OCI-LY1 (cell line): Measurements from ENCODE around the gene ZNF148.

Experiments
- H2AFZ ChIP-seq: fragments of 200-600 bp; sonication (generic), shearing (Covaris generic); 2 replicates; pipeline ENCODE4 v1.6.0; 2014; ENCODE audit warnings: antibody characterized with exemption, mild to moderate bottlenecking, low read length
- H3F3A ChIP-seq: fragments of 200-600 bp; sonication (generic), shearing (Covaris generic); 2 replicates; pipeline ENCODE4 v1.6.0; 2014; ENCODE audit warnings: mild to moderate bottlenecking, antibody characterized with exemption, low read length, moderate library complexity; ENCODE audit not compliant: insufficient read depth
- H3K27ac ChIP-seq: fragments of 200-600 bp; sonication (generic); 2 replicates; pipeline ENCODE4 v1.5.1; 2014; ENCODE audit warnings: low read length, mixed run types, mild to moderate bottlenecking, low read depth; ENCODE audit not compliant: poor library complexity, severe bottlenecking
- H3K27me3 ChIP-seq: fragments of 200-600 bp; sonication (generic); 2 replicates; pipeline ENCODE4 v1.6.0; 2014; ENCODE audit warnings: antibody characterized with exemption, mild to moderate bottlenecking, low read length, moderate library complexity; ENCODE audit not compliant: insufficient read depth
- H3K36me3 ChIP-seq: fragments of 200-600 bp; sonication (generic); 2 replicates; pipeline ENCODE4 v1.6.1; 2014; ENCODE audit warnings: mild to moderate bottlenecking, antibody characterized with exemption, low read length, moderate library complexity, mixed read lengths; ENCODE audit not compliant: insufficient read depth
- H3K4me1 ChIP-seq: fragments of 200-600 bp; sonication (generic); 2 replicates; pipeline ENCODE4 v1.5.1; 2014; ENCODE audit warnings: mild to moderate bottlenecking, low read length, moderate library complexity; ENCODE audit not compliant: insufficient read depth, severe bottlenecking
- H3K4me2 ChIP-seq: fragments of 200-600 bp; sonication (generic), shearing (Covaris generic); 2 replicates; pipeline ENCODE4 v1.6.1; 2014; ENCODE audit warnings: low read length
- H3K4me3 ChIP-seq: fragments of 200-600 bp; sonication (generic); 2 replicates; pipeline ENCODE4 v1.5.1; 2014; ENCODE audit warnings: low read length, low read depth, mild to moderate bottlenecking, mixed read lengths; ENCODE audit not compliant: poor library complexity, severe bottlenecking
- H3K79me2 ChIP-seq: fragments of 200-600 bp; shearing (Covaris generic); 2 replicates; pipeline ENCODE4 v1.6.1; 2016; ENCODE audit warnings: mixed run types, low read length, mixed read lengths; ENCODE audit not compliant: insufficient read depth
- H3K9ac ChIP-seq: fragments of 200-600 bp; sonication (generic), shearing (Covaris generic); 2 replicates; pipeline ENCODE4 v1.6.1; 2014; ENCODE audit warnings: mild to moderate bottlenecking, low read length, mixed read lengths
- H3K9me2 ChIP-seq: fragments of 200-600 bp; sonication (generic), shearing (Covaris generic); 2 replicates; pipeline ENCODE4 v1.6.1; 2014; ENCODE audit warnings: low read depth, mild to moderate bottlenecking, low read length, mixed read lengths
- H3K9me3 ChIP-seq: fragments of 200-600 bp; shearing (Covaris generic); 2 replicates; pipeline ENCODE4 v1.6.1; 2014; ENCODE audit warnings: low read length, mixed read lengths
- H4K20me1 ChIP-seq: fragments of 200-600 bp; sonication (generic), shearing (Covaris generic); 2 replicates; pipeline ENCODE4 v1.6.0; 2016; ENCODE audit warnings: mild to moderate bottlenecking, low read length; ENCODE audit not compliant: insufficient read depth
- CTCF ChIP-seq: fragments of 200-600 bp; sonication (generic), shearing (Covaris generic); IDR thresholded peaks from 2 replicates; pipeline ENCODE4 v1.5.1; 2017; ENCODE audit warnings: mild to moderate bottlenecking, antibody characterized with exemption, low read length, moderate library complexity, mixed read lengths
- EZH2 ChIP-seq: fragments of 200-600 bp; sonication (generic), shearing (Covaris generic); IDR thresholded peaks from 2 replicates; pipeline ENCODE4 v1.8.0; 2017; ENCODE audit warnings: borderline replicate concordance, mixed run types, mild to moderate bottlenecking, antibody characterized with exemption, low read length, moderate library complexity, mixed read lengths

Gene ZNF148

DNA sequence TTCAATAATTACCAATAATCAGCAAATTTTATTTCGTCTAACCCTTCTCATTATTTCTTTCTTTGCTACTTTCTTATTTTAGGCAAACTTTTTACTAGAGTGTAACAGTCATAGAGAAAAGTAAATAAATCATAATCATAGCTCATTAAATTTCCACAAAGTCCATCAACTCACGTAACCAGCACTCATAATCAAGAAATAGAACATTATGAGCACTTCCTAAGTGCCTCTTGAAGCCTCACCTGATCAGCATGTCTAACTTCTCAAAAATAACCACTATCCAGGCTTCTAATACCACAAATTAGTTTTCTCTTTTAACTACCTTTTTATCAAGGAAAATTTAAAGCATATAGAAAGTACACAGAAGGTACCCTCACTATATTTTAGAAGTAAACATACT is 124.2 kb downstream of the ZNF148 start:
- Histone ChIP-seq H3K9me3 (no peaks in the 10 kb centered on the region), H3K36me3 (no peaks in the 10 kb centered on the region), H3F3A (no peaks in the 10 kb centered on the region)

GRCh38 chr3:125246237-125246636 is 128.9 kb downstream of the ZNF148 start:
- TF ChIP-seq EZH2, result no peak
- TF ChIP-seq CTCF, result no peak
- no peak overlapping the region for H3K27ac ChIP-seq
- H4K20me1 ChIP-seq, result no peaks in the 10 kb centered on the region
- no peak overlapping the region for H3K9ac ChIP-seq
- no peaks in the 10 kb centered on the region for H3K9me3 ChIP-seq
- H2AFZ ChIP-seq, result no peak overlapping the region
- H3K4me3 ChIP-seq, result no peak overlapping the region
- no peak overlapping the region for H3K4me2 ChIP-seq
- H3F3A ChIP-seq, result no peaks in the 10 kb centered on the region
- no peaks in the 10 kb centered on the region for H3K36me3 ChIP-seq
- no peaks in the 10 kb centered on the region for H3K79me2 ChIP-seq
- H3K27me3 ChIP-seq, result no peaks in the 10 kb centered on the region
- H3K4me1 ChIP-seq, result no peaks in the 10 kb centered on the region
- H3K9me2 ChIP-seq, result no peaks in the 10 kb centered on the region

More for the DNA sequence above, 124.2 kb downstream of the ZNF148 start:
- Histone ChIP-seq H3K9ac (no peak overlapping the region), H3K79me2 (no peaks in the 10 kb centered on the region), H3K4me3 (no peak overlapping the region), H3K27me3 (no peaks in the 10 kb centered on the region), H4K20me1 (no peaks in the 10 kb centered on the region), H3K27ac (no peak overlapping the region), H2AFZ (no peak overlapping the region), H3K9me2 (no peaks in the 10 kb centered on the region), H3K4me2 (no peak overlapping the region), H3K4me1 (no peaks in the 10 kb centered on the region)
- TF ChIP-seq CTCF, result no peak
- TF ChIP-seq EZH2, result no peak

DNA sequence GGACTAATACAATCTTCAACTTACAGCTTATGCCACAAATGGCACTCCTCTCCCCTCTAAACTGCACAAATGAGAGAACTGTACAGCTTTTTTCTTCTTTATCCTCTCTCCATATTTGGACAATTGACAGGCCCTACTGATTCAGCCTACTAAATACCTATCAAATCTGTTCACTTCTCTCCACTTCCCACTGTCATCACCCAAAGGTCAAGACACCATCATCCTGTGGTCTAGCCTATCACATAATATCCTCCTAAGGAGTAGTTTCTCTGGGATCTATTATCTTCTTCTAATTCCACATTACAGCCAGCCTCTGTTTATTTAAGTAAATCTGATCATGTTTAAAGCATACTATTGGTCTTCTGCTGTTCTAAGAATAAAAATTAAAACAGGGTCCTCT is 129.6 kb downstream of the ZNF148 start:
- Histone ChIP-seq H3K27ac (no peak overlapping the region), H3K79me2 (no peaks in the 10 kb centered on the region), H4K20me1 (no peaks in the 10 kb centered on the region), H3K9me2 (no peaks in the 10 kb centered on the region), H3K9ac (no peak overlapping the region), H2AFZ (no peak overlapping the region), H3K27me3 (no peaks in the 10 kb centered on the region), H3K4me3 (no peak overlapping the region), H3K4me2 (no peak overlapping the region), H3K9me3 (no peaks in the 10 kb centered on the region), H3K36me3 (no peaks in the 10 kb centered on the region), H3K4me1 (no peaks in the 10 kb centered on the region), H3F3A (no peaks in the 10 kb centered on the region)
- no peak for TF ChIP-seq CTCF
- TF ChIP-seq EZH2, result no peak
